Hepatic stellate cell (primary cell): ENCODE results near the gene CDK14.

ENCODE experiments used
- DNase-seq: peaks from one replicate; pipeline ENCODE4 v3.0.0; 2011; ENCODE audit warnings: low spot score

Gene CDK14

GRCh38 chr7:90951986-90952954 is 356.1 kb downstream of the CDK14 start:
- no peak for DNase-seq

- DNase-seq = no peak
Measured at GRCh38 chr7:90955641-90956207, 359.6 kb downstream of the CDK14 start.

DNA sequence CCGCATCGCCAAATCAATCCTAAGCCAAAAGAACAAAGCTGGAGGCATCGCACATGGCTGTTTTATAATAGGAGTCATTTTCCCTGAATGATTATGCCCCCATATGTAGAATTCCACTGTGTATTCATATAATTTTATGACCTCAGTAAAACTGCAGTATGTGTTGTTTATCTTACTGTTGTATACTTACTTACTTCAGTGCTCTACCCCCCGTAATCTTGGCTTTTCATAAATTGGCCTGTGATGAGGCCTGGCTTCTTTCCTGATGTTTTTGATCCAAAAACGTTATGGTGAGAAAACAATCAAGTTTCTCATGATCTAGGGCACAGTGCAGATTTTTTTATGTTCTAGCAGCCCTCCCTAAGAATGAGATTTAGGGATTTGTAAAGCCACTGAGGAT is 361.8 kb downstream of the CDK14 start:
- no peak for DNase-seq

GRCh38 chr7:90958647-90959046 is 362.5 kb downstream of the CDK14 start:
- peak; percentile 13 for DNase-seq

GRCh38 chr7:90961037-90961725 is 365.1 kb downstream of the CDK14 start:
- DNase-seq = no peak

DNA sequence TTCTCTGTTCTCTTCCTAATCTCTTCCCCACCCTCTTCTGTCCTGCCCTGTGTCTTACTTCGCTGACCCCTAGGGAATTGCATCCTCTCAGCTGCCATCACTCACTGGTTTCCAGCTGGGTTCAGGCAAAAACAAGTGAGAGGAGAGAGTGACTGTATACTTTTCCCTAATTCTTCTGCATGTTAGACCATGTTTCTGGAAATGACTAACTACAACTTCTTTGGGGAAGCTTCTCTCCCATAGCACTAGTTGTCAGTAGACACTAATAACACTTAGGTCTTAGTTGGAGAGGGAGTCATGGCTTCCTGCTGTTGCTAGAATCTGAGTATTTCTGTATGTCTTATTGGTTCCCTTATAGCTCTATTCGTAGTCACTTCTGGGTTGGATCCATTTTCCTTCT is 369.1 kb downstream of the CDK14 start:
- DNase-seq = no peak

DNA sequence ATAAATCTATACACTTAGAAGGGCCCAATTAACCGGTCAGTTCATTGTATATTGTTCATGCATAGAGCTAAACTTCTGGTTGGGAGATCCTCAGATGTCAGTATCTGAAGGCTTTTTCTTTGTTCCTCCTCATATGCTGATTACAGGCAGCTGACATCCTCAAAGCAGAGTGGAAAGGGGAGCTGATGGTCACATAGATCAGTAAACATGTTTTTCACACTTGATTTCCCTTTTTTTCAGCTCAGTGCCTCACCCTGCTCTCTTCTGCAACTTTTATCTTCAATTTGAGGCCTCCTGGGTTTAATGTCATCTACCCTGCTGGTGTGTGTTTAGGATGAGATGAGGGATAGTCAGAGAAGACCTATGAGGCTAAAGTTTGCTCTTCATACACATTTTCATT is 370.2 kb downstream of the CDK14 start:
- no peak for DNase-seq

DNA sequence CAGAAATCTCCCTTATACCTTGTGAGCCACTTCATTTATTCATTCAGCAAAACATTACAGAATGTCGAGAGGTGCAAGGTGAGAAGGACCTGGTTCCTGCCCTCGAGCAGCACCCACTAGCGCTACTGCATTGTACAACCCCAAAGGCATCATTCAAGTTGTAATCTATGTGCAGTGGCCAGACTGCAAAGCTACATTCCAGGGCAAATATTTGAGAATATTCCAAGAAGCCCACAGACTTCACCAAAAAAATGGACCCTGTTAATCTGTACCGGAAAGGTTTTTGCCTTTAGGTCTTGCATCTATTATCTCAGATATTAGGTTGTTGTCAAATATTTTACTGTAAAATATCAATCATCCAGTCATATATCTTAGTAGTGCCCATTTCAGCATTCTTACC is 372.8 kb downstream of the CDK14 start:
- DNase-seq = no peak

GRCh38 chr7:90972906-90973550 is 376.9 kb downstream of the CDK14 start:
- DNase-seq = no peak

DNA sequence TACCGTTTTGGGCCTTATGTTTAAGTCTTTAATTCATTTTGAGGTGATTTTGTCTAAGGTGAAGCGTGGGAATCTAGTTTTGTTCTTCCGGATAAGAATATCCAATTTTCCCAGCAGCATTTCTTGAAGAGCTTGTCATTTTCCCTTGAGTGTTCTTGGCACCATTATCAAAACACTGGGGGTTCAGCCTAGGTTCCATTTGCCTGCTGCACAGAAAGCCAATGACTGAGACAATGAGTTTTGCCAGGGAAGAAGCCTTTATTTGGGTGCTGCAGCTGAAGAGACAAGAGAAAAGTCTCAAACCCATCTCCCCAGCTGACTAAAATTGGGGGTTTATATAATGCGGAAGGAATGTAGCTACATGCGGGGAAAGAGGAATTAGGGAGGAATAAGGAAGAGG is 380.9 kb downstream of the CDK14 start:
- DNase-seq = no peak

DNA sequence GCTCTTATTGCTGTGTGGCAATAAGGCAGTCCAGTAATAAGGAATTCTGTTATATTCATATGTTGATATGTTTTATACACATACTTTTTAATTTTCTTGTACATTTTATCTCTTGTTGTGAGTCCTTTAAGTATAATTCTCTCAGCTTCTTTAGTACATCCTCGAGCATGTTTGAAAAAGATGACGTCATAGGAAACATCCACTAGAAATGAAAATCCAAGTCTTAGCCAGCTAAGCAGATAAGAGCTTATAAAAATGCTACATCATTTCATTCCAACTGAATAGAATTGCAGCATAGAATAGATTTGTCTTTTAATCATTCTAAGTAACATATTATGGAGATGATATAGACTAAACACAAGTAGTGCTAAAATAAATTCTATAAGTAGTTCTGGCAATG is 384.4 kb downstream of the CDK14 start:
- no peak for DNase-seq

GRCh38 chr7:90982228-90982627 is 386.1 kb downstream of the CDK14 start:
- no peak for DNase-seq

DNA sequence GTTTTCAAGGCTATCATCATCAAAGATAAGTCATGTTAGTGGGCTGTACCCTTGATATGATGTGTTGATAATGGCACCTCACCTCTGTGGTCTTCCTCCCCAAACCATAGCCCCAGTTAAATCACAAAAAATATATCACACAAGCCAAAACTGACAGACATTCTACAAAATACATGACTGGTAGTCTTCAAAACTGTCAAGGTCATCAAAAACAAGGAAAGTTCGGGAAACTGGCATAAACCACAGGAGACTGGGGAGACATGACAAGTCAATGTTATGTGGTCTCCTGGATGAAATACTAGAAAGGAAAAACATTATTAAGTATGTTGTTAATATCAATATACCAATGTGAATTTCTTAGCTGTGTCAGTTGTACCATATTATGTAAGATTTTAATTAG is 388.6 kb downstream of the CDK14 start:
- DNase-seq = no peak

DNA sequence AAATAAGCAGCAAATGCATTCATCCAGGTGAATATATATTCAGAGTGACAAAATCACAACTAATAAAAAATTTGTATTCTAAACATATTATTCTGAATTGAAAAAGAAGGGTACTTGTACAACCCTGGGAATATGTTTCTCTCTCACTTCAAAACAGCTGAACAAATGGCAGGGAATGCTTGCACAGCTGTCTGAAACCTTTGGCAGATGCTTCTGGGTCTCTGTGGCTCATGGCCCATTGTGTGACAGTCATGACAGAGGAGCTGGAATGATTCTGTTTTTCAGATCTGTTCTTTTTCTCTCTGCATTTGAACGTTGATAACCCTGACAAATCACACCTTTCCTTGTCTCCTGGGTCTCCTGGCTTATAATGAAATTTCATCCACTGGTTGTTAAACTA is 392.4 kb downstream of the CDK14 start:
- DNase-seq = no peak

DNA sequence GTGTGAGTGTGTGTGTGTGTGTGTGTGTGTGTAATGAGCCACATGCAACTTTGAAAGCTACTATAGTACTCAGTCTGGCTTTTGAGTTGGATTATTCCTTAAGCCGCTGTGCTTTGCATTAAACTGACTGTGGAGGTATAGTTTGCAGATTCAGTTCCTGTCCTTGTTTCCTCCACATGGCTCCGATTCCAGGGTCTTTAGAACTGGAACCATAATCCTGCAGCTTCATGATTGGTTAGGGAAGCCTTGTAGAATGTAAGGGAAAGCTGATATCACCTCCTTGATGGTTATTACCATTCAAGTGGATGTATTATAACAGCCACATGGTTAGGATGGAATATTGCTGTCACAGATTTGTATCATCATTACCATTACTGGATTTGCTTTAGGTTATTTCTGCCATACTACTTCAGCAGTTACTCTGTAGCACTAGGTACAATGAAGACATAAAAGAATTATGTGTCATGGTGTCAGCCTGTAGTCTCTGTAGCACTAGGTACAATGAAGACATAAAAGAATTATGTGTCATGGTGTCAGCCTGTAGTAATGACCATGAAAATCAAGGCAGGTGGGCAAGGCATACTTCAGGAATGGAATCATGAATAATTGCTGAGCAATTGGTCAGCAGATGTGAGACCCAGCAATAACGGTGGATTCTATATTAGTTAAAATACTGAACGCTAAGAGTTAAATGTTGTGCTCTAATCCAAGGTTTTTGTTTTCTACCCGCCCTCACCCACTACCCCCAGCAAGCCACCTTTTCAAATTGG is 393.1 kb downstream of the CDK14 start:
- DNase-seq = no peak

DNA sequence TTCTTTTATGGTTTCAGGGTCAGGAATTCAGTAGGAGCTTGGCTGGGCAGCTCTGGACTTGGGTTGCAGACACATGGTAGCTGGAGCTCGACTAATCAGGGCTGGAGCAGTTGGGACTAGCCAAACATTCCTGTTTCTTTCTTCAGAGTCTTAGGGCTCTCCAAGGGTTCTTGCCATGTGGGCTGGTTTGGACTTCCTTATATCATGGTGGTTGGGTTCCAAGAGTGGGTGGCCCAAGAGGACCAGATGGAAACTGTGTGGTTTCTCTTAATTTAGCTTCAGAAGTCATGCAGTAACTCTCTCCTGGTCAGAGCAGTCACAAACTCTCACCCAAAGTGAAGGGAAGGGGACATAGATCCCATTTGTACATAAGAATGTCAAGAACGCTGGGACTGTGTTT is 398.0 kb downstream of the CDK14 start:
- no peak for DNase-seq

- no peak for DNase-seq
Measured at GRCh38 chr7:90994601-90995000, 398.5 kb downstream of the CDK14 start.

DNA sequence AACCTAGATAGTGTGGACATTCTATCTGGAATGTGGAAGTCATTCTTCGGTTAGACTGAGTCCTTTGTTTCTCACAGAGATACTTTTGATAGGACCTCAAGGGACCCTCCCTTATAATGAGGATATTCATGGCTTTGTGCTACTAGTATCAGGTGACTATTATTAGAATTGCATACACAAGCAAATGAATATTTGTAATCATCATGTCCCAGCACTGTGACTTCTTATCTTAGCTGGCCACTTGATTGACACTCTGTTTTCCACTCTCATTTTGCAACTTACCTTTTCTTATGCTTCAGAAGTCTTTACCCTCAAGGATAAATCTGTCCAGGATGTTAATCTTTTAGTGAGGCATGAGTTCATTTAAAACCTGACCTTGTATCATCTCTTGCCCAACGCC is 399.9 kb downstream of the CDK14 start:
- DNase-seq = no peak

DNA sequence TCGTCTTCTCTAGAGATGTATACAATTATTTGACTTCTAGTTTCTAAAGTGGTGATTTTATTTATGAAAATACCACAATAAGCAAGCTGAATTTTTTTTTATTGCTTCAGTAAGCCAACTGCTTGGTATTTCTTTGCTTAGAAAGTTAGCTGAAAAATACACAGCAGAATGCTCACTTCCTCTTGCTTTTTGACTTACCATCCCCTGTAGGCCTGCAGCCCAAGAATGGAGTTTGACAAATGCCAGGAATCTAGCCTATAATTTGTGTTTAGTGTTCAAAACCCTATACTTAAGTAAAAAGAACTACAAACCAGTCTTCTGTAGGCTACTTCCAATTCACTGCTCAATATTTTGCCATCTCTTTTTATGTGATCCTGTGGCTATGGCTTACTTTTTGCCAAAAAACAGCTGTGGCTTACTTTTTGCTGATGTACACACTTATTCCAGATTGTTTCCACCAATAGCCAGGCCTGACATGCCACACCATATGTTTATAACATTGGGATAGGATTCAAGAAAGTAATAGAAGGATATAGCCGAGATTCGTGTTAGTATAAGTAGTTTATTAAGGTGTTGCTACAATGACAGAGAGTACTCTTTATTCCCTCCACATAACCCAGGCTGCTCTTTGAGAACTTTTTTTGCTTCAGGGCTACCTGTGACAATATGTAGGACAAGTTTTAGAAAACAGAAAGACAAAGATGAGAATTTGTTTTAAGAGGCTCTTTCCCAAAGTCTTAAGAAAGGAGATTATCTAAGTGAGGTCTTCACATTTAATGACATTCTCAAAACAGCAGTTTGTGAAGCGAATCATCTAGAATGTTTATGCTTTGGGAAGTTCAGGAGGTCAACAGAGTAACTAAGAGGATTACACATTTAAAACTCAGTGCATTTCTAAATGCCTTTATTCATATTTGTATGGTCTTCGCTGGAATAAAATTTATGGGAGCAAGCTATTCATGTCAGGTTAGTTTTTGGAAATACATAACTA is 404.2 kb downstream of the CDK14 start:
- no peak for DNase-seq

DNA sequence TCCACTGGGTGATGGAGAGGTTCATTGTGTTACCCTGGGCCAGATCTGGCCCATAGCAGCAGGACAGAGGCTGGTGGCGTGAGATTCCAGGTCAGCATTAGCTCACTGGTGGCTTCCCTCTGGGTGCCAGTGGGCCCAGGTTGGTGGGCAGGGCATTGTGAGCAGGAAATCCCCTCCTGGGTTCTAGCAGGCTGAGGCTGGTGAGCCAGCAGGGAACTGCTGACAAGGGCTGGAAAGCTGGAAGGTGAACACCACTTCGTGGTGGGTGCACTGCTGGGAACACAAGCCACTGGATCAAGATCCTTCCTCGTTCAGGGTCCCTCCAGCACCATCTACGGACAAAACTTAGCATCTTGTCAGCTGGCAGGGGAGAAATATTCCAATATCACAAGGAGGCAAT is 408.9 kb downstream of the CDK14 start:
- DNase-seq = no peak

DNA sequence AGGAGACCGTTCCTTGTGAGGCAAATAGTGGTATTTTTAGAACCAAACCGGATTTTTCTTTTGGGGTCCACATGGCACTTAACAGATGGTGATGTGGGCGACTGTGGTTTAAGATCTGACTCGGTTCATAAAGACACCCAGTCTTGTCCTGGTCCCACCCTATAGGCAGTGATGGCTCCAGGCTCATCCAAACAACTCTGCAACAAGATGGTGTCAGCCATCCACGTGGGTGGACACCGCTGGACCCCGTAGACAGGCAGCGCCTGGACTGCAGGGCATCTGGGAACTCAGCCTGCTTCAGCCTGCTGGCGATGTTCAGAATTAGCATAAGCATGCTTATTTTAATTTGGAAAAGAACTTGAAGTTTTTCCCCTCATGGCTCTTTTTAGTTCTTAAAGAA is 409.7 kb downstream of the CDK14 start:
- no peak for DNase-seq
